PC-3 (cell line): ENCODE measurements around the gene DDX39B. TPM values are rescaled to one million over a fixed set of nuclear protein-coding genes. Genes with fewer than 3 reads are reported as not detected.

ENCODE experiments used
- ATAC-seq: fragments of 200-7000 bp; cut with Tn5 transposase; 2 replicates; pipeline ENCODE4 v1.9.1; 2020; ENCODE audit warnings: mild to moderate bottlenecking, moderate library complexity
- BruUV-seq: library from RNA; stranded (reverse); fragments of 400-500 nt; replicated peaks from 2 replicates; lab custom pipeline; 2021; lab: Mats Ljungman, UMichigan
- CTCF ChIA-PET: fragments of 300-600 bp; sonication (Branson Sonifier 250); formaldehyde crosslinking; loops from one replicate; lab custom pipeline; 2022; ENCODE audit warnings: antibody characterized with exemption; lab: Charles Lee
- POLR2A ChIA-PET: fragments of 300-600 bp; sonication (Branson Sonifier 250); formaldehyde crosslinking; loops from one replicate; lab custom pipeline; 2022; ENCODE audit warnings: antibody characterized with exemption; ENCODE audit not compliant: unreplicated experiment; lab: Charles Lee
- DNase-seq: peaks from one replicate; pipeline ENCODE4 v3.0.0-alpha.2; 2015
- H2AFZ ChIP-seq: fragments of 300-600 bp; sonication (generic); 2 replicates; pipeline ENCODE4 v1.6.0; 2016; ENCODE audit warnings: antibody characterized with exemption, low read length
- H3F3A ChIP-seq: fragments of 300-600 bp; sonication (generic); one replicate; pipeline ENCODE4 v1.6.0; 2017; ENCODE audit warnings: antibody characterized with exemption, low read length, control low read depth, mild to moderate bottlenecking; ENCODE audit not compliant: unreplicated experiment
- H3K27ac ChIP-seq: fragments of 300-600 bp; sonication (generic); 2 replicates; pipeline ENCODE4 v1.5.1; 2016; ENCODE audit warnings: mild to moderate bottlenecking, low read length
- H3K27me3 ChIP-seq: fragments of 300-600 bp; sonication (generic); 2 replicates; pipeline ENCODE4 v1.6.1; 2016; ENCODE audit warnings: low read length, mixed read lengths
- H3K36me3 ChIP-seq: fragments of 300-600 bp; sonication (generic); 2 replicates; pipeline ENCODE4 v1.6.1; 2016; ENCODE audit warnings: low read depth, mixed run types, low read length, mixed read lengths
- H3K4me1 ChIP-seq: fragments of 300-600 bp; sonication (generic); 2 replicates; pipeline ENCODE4 v1.5.1; 2016; ENCODE audit warnings: low read length; ENCODE audit not compliant: insufficient read depth
- H3K4me2 ChIP-seq: fragments of 300-600 bp; sonication (generic); 2 replicates; pipeline ENCODE4 v1.6.0; 2016; ENCODE audit warnings: low read length
- H3K4me3 ChIP-seq: fragments of 300-600 bp; sonication (generic); 2 replicates; pipeline ENCODE4 v1.5.1; 2016; ENCODE audit warnings: mild to moderate bottlenecking, low read length, mixed read lengths
- H3K79me2 ChIP-seq: fragments of 300-600 bp; sonication (generic); 2 replicates; pipeline ENCODE4 v1.6.1; 2017; ENCODE audit warnings: low read length, mixed read lengths
- H3K9ac ChIP-seq: fragments of 300-600 bp; sonication (generic); 2 replicates; pipeline ENCODE4 v1.6.0; 2016; ENCODE audit warnings: mild to moderate bottlenecking, low read length
- H3K9me2 ChIP-seq: fragments of 300-600 bp; sonication (generic); replicated peaks from 2 replicates; pipeline ENCODE4 v1.6.1; 2016; ENCODE audit warnings: mixed run types, low read length, mixed read lengths
- H3K9me3 ChIP-seq: fragments of 300-600 bp; sonication (generic); 2 replicates; pipeline ENCODE4 v1.6.1; 2016; ENCODE audit warnings: low read length, mixed read lengths
- H4K20me1 ChIP-seq: fragments of 300-600 bp; sonication (generic); 2 replicates; pipeline ENCODE4 v1.6.1; 2016; ENCODE audit warnings: low read length, mixed read lengths
- EZH2 ChIP-seq: fragments of 300-600 bp; sonication (generic); IDR thresholded peaks from one replicate; pipeline ENCODE4 v1.6.1; 2017; ENCODE audit warnings: antibody characterized with exemption, mild to moderate bottlenecking, low read length; ENCODE audit not compliant: unreplicated experiment
- EZH2phosphoT487 ChIP-seq: fragments of 300-600 bp; sonication (generic); IDR thresholded peaks from 2 replicates; pipeline ENCODE4 v1.6.1; 2018; ENCODE audit warnings: mild to moderate bottlenecking, antibody characterized with exemption, low read length, borderline replicate concordance
- intact Hi-C: fragments of 100-400 bp; cut with micrococcal nuclease; formaldehyde crosslinking; loops from 2 replicates; pipeline ENCODE4 v1.9.0; 2023
- total RNA-seq: library from RNA; depleted of rRNA; stranded (reverse); fragments of >200 nt; gene quantifications from 2 replicates; pipeline ENCODE4 v1.2.3, GENCODE V29; 2014
- TF ChIP-seq, protein P1 (sequence below): fragments of 300-600 bp; sonication (generic); conservative IDR thresholded peaks from 2 replicates; pipeline ENCODE4 v1.5.1; 2017; ENCODE audit warnings: antibody characterized with exemption, low read depth, mild to moderate bottlenecking, low read length

DDX39B gene
- total RNA-seq, 1 experiment from 2014 or later: 465 TPM

DNA sequence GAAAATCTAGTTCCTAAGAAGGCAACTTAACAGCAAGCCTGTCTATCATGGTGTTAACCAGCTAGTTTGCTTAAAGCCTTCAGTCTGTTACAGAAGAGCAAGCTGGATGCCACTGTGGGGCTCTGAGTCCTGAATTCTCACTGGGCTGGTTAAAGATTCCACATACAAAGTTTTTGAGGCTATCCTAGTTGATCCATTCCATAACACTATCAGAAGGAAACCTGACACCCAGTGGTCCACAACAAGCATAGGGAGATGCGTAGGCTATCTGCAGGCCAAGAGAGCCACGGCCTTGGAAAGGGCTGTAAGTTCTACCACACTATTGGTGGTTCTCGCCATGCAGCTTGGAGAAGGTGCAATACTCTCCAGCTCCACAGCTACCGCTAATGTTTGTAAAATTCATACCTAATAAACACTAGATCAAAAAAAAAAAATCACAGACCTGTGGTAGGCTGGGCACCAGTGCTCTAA is 13.5 kb downstream of the DDX39B start:
- no peak overlapping the region for H3K4me3 ChIP-seq
- H3K79me2 ChIP-seq: no peaks in the 10 kb centered on the region
- H3K27ac ChIP-seq: no peak overlapping the region
- H3K9me2 ChIP-seq: no peaks in the 10 kb centered on the region
- no peaks in the 10 kb centered on the region for H3F3A ChIP-seq
- peak; percentile 5; the same call in 1 of the 2 replicates for ATAC-seq
- peaks cover 8% of the 10 kb centered on the region for H3K4me1 ChIP-seq
- TF ChIP-seq EZH2phosphoT487 (no peak), EZH2 (no peak)
- TF ChIP-seq, protein P1, sequence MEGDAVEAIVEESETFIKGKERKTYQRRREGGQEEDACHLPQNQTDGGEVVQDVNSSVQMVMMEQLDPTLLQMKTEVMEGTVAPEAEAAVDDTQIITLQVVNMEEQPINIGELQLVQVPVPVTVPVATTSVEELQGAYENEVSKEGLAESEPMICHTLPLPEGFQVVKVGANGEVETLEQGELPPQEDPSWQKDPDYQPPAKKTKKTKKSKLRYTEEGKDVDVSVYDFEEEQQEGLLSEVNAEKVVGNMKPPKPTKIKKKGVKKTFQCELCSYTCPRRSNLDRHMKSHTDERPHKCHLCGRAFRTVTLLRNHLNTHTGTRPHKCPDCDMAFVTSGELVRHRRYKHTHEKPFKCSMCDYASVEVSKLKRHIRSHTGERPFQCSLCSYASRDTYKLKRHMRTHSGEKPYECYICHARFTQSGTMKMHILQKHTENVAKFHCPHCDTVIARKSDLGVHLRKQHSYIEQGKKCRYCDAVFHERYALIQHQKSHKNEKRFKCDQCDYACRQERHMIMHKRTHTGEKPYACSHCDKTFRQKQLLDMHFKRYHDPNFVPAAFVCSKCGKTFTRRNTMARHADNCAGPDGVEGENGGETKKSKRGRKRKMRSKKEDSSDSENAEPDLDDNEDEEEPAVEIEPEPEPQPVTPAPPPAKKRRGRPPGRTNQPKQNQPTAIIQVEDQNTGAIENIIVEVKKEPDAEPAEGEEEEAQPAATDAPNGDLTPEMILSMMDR: no peak
- no peak overlapping the region for H3K4me2 ChIP-seq
- H2AFZ ChIP-seq: no peak overlapping the region
- intact Hi-C loops: loop anchor here (2.0 kb wide), 1 partner anchor 34 kb away; no protein-coding TSS in a partner anchor
- ChIA-PET POLR2A (no interaction called here), CTCF (no interaction called here)
- H4K20me1 ChIP-seq: 0 out of 2 replicates have a peak, but pooled peaks cover 5% of the 10 kb centered on the region
- H3K9me3 ChIP-seq: no peaks in the 10 kb centered on the region
- no TSS peak for BruUV-seq
- no peak overlapping the region for H3K9ac ChIP-seq
- no peaks in the 10 kb centered on the region for H3K27me3 ChIP-seq
- H3K36me3 ChIP-seq: peaks cover 34% of the 10 kb centered on the region
- no peak for DNase-seq

- Histone ChIP-seq H3K79me2 (no peaks in the 10 kb centered on the region), H3F3A (no peaks in the 10 kb centered on the region), H3K9ac (no peak overlapping the region), H3K27me3 (no peaks in the 10 kb centered on the region), H3K4me3 (no peak overlapping the region), H4K20me1 (0 out of 2 replicates have a peak, but pooled peaks cover under 1% of the 10 kb centered on the region), H3K4me2 (no peak overlapping the region), H3K9me3 (no peaks in the 10 kb centered on the region), H2AFZ (no peak overlapping the region), H3K27ac (peak overlapping the region; percentile 8; the same call in 1 of the 2 replicates), H3K36me3 (peaks cover 12% of the 10 kb centered on the region), H3K4me1 (peaks cover 8% of the 10 kb centered on the region), H3K9me2 (no peaks in the 10 kb centered on the region)
- ChIA-PET CTCF (interaction anchor here (0.5 kb wide), 1 partner anchor 467 kb away, joined by 4 read pairs; no protein-coding TSS in a partner anchor), POLR2A (no interaction called here)
- TF ChIP-seq EZH2 (no peak), EZH2phosphoT487 (no peak)
- TF ChIP-seq, protein P1: no peak
- DNase-seq (peak; percentile 45), ATAC-seq (peak; percentile 56)
- intact Hi-C loops: no loop called here
- no TSS peak for BruUV-seq
These were observed 15.7 kb downstream of the DDX39B start for GRCh38 chr6:31525932-31526591.

GRCh38 chr6:31525553-31525931 is 16.3 kb downstream of the DDX39B start:
- ATAC-seq: no peak
- Histone ChIP-seq H2AFZ (no peak overlapping the region), H3K36me3 (peaks cover 7% of the 10 kb centered on the region; the same call in 1 of the 2 replicates), H3K4me2 (no peak overlapping the region), H3K27ac (0 out of 2 replicates have a peak overlapping the region, but pooled peaks have one; percentile 8), H3K9me2 (no peaks in the 10 kb centered on the region), H3K79me2 (no peaks in the 10 kb centered on the region), H3K4me3 (no peak overlapping the region), H3K27me3 (no peaks in the 10 kb centered on the region), H3K4me1 (peaks cover 8% of the 10 kb centered on the region), H4K20me1 (no peaks in the 10 kb centered on the region), H3K9ac (no peak overlapping the region), H3F3A (no peaks in the 10 kb centered on the region), H3K9me3 (no peaks in the 10 kb centered on the region)
- TF ChIP-seq EZH2phosphoT487: no peak
- TF ChIP-seq, protein P1: no peak
- TF ChIP-seq EZH2: no peak
- CTCF ChIA-PET: interaction anchor here (0.5 kb wide), 1 partner anchor 467 kb away, joined by 4 read pairs; no protein-coding TSS in a partner anchor
- POLR2A ChIA-PET: no interaction called here
- intact Hi-C loops: no loop called here
- no TSS peak for BruUV-seq
- DNase-seq: no peak
